Fibroblast of the aortic adventitia (primary cell): ENCODE data around the gene FRS2. TPM values are rescaled to one million over a fixed set of nuclear protein-coding genes. Genes with fewer than 3 reads are reported as not detected.

ENCODE experiments used
- DNase-seq: peaks from one replicate; pipeline ENCODE4 v3.0.0-alpha.2; 2010; ENCODE audit warnings: low read depth
- H3K4me3 ChIP-seq: 2 replicates; pipeline ENCODE4 v1.5.1; 2011; ENCODE audit warnings: low read depth, mild to moderate bottlenecking, control low read depth, low read length, moderate library complexity
- total RNA-seq: library from RNA; depleted of rRNA; stranded (reverse); fragments of >200 nt; gene quantifications from 2 replicates; pipeline ENCODE4 v1.2.3, GENCODE V29; 2012; ENCODE audit warnings: low replicate concordance
- TF ChIP-seq, protein P1 (sequence below): IDR thresholded peaks from 2 replicates; pipeline ENCODE4 v1.5.1; 2011; ENCODE audit warnings: mild to moderate bottlenecking, low read length, control low read depth, inconsistent platforms; ENCODE audit not compliant: insufficient read depth

The FRS2 gene
- total RNA-seq, 1 donor = 67.0 TPM

DNA sequence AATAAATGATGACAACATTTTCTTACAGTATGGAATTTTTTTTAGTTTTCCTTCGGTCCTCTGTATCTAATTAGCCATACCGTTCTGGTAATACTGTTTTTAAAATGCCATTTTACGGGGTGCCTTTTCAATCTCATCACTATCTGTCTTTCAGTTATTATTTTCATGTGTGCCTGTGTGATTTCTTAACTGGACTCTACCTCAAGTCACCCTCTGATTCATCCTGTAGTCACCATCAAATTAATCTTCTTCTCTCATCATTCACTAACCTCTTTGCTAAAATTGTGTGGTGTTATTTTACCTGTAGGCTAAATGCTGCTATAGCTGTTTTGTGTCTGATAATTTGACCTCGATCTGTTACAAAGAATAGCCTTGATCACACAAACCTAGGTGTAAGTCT is 99.0 kb downstream of the FRS2 start:
- TF ChIP-seq, protein P1, sequence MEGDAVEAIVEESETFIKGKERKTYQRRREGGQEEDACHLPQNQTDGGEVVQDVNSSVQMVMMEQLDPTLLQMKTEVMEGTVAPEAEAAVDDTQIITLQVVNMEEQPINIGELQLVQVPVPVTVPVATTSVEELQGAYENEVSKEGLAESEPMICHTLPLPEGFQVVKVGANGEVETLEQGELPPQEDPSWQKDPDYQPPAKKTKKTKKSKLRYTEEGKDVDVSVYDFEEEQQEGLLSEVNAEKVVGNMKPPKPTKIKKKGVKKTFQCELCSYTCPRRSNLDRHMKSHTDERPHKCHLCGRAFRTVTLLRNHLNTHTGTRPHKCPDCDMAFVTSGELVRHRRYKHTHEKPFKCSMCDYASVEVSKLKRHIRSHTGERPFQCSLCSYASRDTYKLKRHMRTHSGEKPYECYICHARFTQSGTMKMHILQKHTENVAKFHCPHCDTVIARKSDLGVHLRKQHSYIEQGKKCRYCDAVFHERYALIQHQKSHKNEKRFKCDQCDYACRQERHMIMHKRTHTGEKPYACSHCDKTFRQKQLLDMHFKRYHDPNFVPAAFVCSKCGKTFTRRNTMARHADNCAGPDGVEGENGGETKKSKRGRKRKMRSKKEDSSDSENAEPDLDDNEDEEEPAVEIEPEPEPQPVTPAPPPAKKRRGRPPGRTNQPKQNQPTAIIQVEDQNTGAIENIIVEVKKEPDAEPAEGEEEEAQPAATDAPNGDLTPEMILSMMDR = no peak
- H3K4me3 ChIP-seq = no peak overlapping the region
- DNase-seq = peak; percentile 23

- no peak overlapping the region for H3K4me3 ChIP-seq
- TF ChIP-seq, protein P1 = no peak
- no peak for DNase-seq
These were observed 99.9 kb downstream of the FRS2 start for GRCh38 chr12:69570000-69570516.

DNA sequence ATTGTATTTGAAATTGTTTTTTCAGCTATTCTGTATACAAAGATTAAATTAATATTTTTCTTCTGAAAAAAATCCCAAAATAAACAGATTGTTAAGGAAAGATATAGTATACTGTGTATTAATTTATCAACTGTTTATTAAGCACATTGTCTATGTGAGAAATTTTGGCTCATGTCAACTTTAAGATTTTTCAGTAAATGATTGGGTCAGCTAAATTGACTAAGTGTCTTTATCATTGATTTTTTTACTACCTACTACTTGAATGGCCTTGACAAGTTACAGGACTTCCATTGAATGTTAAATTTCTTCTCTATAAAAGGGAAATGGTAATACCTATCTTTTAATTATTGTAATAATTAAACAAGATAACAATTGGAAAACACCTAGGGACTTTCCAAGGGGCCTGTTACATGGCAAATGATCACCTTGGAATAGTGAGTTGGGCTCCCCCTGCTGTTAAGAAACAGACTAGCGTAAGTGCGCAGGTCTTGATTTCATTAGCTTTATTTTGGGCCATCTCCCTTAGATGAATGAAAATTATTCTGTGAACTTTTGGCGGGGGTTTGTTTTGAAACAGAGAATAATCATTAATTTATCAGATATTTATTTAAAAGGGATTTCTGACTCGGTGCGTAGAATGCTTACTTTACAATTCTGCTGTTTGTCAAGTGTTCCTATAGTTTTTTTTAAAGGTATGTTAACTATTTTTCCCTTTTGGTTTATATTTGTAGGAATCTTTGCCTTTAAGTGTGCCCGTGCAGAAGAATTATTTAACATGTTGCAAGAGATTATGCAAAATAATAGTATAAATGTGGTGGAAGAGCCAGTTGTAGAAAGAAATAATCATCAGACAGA is 100.6 kb downstream of the FRS2 start:
- no peak overlapping the region for H3K4me3 ChIP-seq
- peak; percentile 83 for DNase-seq
- TF ChIP-seq, protein P1 = peak; percentile 80

GRCh38 chr12:69575346-69575745 is 105.2 kb downstream of the FRS2 start:
- DNase-seq = no peak
- TF ChIP-seq, protein P1 = no peak
- no peak overlapping the region for H3K4me3 ChIP-seq

DNA sequence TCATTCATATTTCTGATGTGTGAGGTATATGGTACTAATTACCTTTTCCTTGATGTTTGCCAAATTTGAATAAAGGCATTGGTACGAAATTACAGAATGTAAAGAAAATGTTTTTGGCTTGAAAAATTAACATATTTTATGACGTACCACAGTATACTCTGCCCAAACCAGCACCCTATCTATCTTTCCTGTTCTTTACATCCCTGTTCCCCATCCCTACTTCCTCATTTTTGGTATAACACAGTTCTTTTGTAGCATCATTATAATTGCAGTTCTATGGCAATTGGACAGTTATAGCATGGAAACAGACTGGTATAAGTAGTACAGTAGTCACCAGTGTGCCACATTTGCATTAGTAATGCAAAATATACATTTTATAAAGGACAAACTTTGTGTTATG is 108.1 kb downstream of the FRS2 start:
- H3K4me3 ChIP-seq = no peak overlapping the region

DNA sequence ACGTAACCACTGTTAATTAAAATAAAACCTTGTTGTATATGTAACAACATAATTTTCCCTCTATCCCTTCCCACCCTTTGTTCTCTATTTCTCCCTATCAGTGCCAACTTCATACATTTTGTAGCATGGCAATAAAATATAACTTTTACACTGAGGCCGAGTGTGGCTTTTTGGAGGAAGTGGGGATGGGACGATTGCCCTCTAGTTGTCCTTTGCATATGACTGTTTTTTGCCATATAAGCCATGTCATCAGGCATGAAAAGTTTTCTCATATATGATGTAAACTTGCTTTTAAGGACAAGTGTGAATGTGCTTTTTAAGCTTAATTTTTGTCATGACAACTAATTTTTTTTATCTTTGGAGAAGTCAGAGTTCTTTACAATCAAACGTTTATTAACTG is 108.8 kb downstream of the FRS2 start:
- DNase-seq = no peak
- TF ChIP-seq, protein P1 = no peak
- H3K4me3 ChIP-seq = no peak overlapping the region

More for the DNA sequence above, 108.1 kb downstream of the FRS2 start:
- no peak for DNase-seq
- TF ChIP-seq, protein P1 = no peak

GRCh38 chr12:69580074-69580473 is 109.9 kb downstream of the FRS2 start:
- TF ChIP-seq, protein P1 = no peak
- no peak for DNase-seq
- no peak overlapping the region for H3K4me3 ChIP-seq
